Heart left ventricle (tissue), 16 donors: ENCODE data around the gene RMP24. TPM values are rescaled to one million over a fixed set of nuclear protein-coding genes. Genes with fewer than 3 reads are reported as not detected.

Source experiments
- ATAC-seq, 4 donors: fragments of 200-7000 bp; cut with Tn5 transposase; one replicate each; pipeline ENCODE4 v1.9.1; 2020 to 2022; ENCODE audit warnings: moderate library complexity in 4 of 4, mild to moderate bottlenecking in 3 of 4, moderate number of reproducible peaks in 1 of 4
- DNase-seq, 5 donors: peaks; one replicate each; pipeline ENCODE4 v3.0.0-alpha.2; 2020
- H3K27ac ChIP-seq, 12 donors: fragments of 200-600 bp; sonication (generic) in 4 of 12; one replicate each; pipeline versions ENCODE4 v1.5.0 to v1.8.0; 2016 to 2022; ENCODE audit warnings: mild to moderate bottlenecking in 2 of 12
- H3K27me3 ChIP-seq, 9 donors: fragments of 200-600 bp; sonication (generic) in 2 of 9; one replicate each; pipeline versions ENCODE4 v1.5.1 to v1.8.0; 2016 to 2022; ENCODE audit warnings: mild to moderate bottlenecking in 3 of 9
- H3K36me3 ChIP-seq, 9 donors: fragments of 200-600 bp; sonication (generic) in 2 of 9; one replicate each; pipeline versions ENCODE4 v1.5.0 to v1.8.0; 2018 to 2022; ENCODE audit warnings: mild to moderate bottlenecking in 2 of 9
- H3K4me1 ChIP-seq, 12 donors: fragments of 200-600 bp; sonication (generic) in 4 of 12; one replicate each; pipeline versions ENCODE4 v1.5.0 to v1.8.0; 2016 to 2022; ENCODE audit warnings: mild to moderate bottlenecking in 3 of 12
- H3K4me3 ChIP-seq, 12 donors: fragments of 200-600 bp; sonication (generic) in 4 of 12; one replicate each; pipeline versions ENCODE4 v1.5.0 to v1.8.0; 2017 to 2022; ENCODE audit warnings: mild to moderate bottlenecking in 9 of 12, moderate library complexity in 4 of 12
- H3K9me3 ChIP-seq, 12 donors: fragments of 200-600 bp; sonication (generic) in 4 of 12; one replicate each; pipeline versions ENCODE4 v1.5.0 to v1.8.0; 2016 to 2022; ENCODE audit warnings: mild to moderate bottlenecking in 1 of 12
- POLR2A ChIP-seq, 2 donors: fragments of 450-650 bp; IDR thresholded peaks; one replicate each; pipeline ENCODE4 v1.6.1; 2017; ENCODE audit warnings: antibody characterized with exemption in 2 of 2, mild to moderate bottlenecking in 2 of 2, moderate library complexity in 2 of 2
- WGBS, 4 donors: extraction: QIAGEN DNeasy Blood & Tissue Kit in 2 of 4; methylation state at CpG; one replicate each; pipeline versions ENCODE4 v1.1.5 to v1.1.7; 2013 to 2018; 5-methylcytosine and 5-hydroxymethylcytosine counted together
- intact Hi-C, 10 donors: fragments of 100-400 bp; cut with DNase I; formaldehyde crosslinking; loops; one replicate each; pipeline versions ENCODE4 v1.11.1 to v1.14.2; 2022
- microRNA-seq, 4 donors: library from miRNA; unstranded; fragments of <30 nt; microRNA quantifications; one replicate each; pipeline versions ENCODE4 to v1.2.0, GENCODE V29; 2017 to 2020
- polyA plus RNA-seq, 2 donors: library from polyadenylated mRNA; stranded (reverse); fragments of 200-250 nt; gene quantifications; one replicate each; pipeline ENCODE4 v1.2.3, GENCODE V29; 2013
- total RNA-seq, 9 donors: library from RNA; depleted of rRNA in 2 of 9; stranded (reverse); fragments of >200 nt in 2 of 9; fragmentation: NEBNext Ultra II Directional in 3 of 9; extraction: Animal tissue kit (Norgen Biotek cat#: 25700) in 3 of 9; gene quantifications; one replicate each; pipeline versions ENCODE4 v1.1.0 to v1.2.4, GENCODE V29; 2016 to 2023
- TF ChIP-seq, protein P1 (sequence below), 12 donors: fragments of 200-600 bp; sonication (generic) in 4 of 12; IDR thresholded peaks; one replicate each; pipeline versions ENCODE4 v1.5.0 to v1.8.0; 2018 to 2022; ENCODE audit warnings: antibody characterized with exemption in 12 of 12, mild to moderate bottlenecking in 5 of 12
- donor health status: ischemic (EF 13 %, LVEDD 7.1; RV severe dilation, severe dysfunction).
- donor health status: healthy with polysubstance abuse.
- donor health status: DM: no; HTN: yes; CAD: no.
- donor health status: DM: no; HTN: no; CAD: no.
- donor health status: ischemic (EF 25% LVEDD 6.9; RV normal size, moderate dysfunction).
- donor health status: ischemic (EF 25% LVEDD 5.7; RV mildly dilated, moderate dysfunction).
- donor health status: healthy.
- donor health status: DM: yes; HTN: yes; CAD: no.
- donor health status: ischemic (EF 35%, LVEDD 5.7; RV mildly dilated, moderate dysfunction).
- donor health status: nonischemic (EF 11% LVEDD 7.7; RV severe dilation, severe dysfunction).
- donor health status: DM: yes; HTN: yes; CAD: no.
- donor health status: PGD.
- donor health status: ischemic (EF 29% LVEDD 5.4; RV normal size, mild dysfunction).
- donor health status: nonischemic (EF 23%, LVEDD 6.1; RV moderate dilation, normal function).

Gene RMP24

DNA sequence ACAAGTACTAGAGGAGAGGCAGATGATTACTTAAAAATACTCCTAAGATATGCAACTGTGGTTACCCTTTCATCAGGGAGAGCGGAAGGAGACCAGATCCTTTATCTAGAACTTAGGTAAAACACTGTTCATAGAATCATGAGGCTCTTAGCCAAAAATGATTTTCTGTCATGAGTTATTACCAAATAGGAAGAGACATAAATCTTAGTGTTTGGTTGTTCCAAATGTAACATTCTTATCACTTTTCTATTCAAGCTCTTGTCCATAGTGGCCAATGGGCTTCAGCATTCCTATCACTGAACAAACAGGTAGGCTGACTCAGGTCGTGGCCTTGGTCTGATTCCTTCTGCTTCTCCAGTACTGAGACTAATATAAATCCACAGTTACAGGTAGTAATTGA, 56.4 kb downstream of the RMP24 start:
- H3K27me3 ChIP-seq = no peaks in the 10 kb centered on the region
- H3K4me1 ChIP-seq = peaks cover 0 to 16% (median 4%) of the 10 kb centered on the region in 12 donors
- intact Hi-C loops = loop anchor here in 2 of 10 donors (10.0 kb wide), 2 partner anchors 86 to 96 kb away; partner anchors contain the start of genes ELP2 (in 1 of the 2) and SLC39A6 (in 1 of the 2)
- no peak overlapping the region for H3K27ac ChIP-seq
- no peak for TF ChIP-seq POLR2A (IDR thresholded peaks at IDR 0.05)
- TF ChIP-seq, protein P1, sequence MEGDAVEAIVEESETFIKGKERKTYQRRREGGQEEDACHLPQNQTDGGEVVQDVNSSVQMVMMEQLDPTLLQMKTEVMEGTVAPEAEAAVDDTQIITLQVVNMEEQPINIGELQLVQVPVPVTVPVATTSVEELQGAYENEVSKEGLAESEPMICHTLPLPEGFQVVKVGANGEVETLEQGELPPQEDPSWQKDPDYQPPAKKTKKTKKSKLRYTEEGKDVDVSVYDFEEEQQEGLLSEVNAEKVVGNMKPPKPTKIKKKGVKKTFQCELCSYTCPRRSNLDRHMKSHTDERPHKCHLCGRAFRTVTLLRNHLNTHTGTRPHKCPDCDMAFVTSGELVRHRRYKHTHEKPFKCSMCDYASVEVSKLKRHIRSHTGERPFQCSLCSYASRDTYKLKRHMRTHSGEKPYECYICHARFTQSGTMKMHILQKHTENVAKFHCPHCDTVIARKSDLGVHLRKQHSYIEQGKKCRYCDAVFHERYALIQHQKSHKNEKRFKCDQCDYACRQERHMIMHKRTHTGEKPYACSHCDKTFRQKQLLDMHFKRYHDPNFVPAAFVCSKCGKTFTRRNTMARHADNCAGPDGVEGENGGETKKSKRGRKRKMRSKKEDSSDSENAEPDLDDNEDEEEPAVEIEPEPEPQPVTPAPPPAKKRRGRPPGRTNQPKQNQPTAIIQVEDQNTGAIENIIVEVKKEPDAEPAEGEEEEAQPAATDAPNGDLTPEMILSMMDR (IDR thresholded peaks at IDR 0.05) = no peak
- H3K36me3 ChIP-seq = peaks cover 0 to 72% (median 60%) of the 10 kb centered on the region in 9 donors
- H3K4me3 ChIP-seq = no peak overlapping the region
- no peaks in the 10 kb centered on the region for H3K9me3 ChIP-seq
- DNase-seq (no peak), ATAC-seq (no peak)
- 88 to 94% (median 91%) methylated on average over 2 of the region's 2 CpGs for WGBS, 4 donors

Small RNA genes within 50 kb of the gene (microRNA-seq; reads per million reads assigned to microRNA genes)
- gene MIR3929 = 0 reads per million in 4 donors

Other genes starting within 250 kb of the RMP24 start
- 10 to 100 TPM; 38.5 to 59.8 (median 45.3) TPM for gene RPRD1A, start 94.9 kb downstream of the RMP24 start, total RNA-seq
- gene RPRD1A, start 94.9 kb downstream of the RMP24 start, polyA plus RNA-seq = 10 to 100 TPM; 22.6 to 49.6 TPM
- 10 to 100 TPM; 11.1 to 22.3 (median 15.2) TPM for gene SLC39A6, start 156.7 kb downstream of the RMP24 start, total RNA-seq
- gene SLC39A6, start 156.7 kb downstream of the RMP24 start, polyA plus RNA-seq = 10 to 100 TPM in 1 of 2 donors, 1 to 10 TPM in 1; 2.4 to 28.8 TPM
- gene ELP2, start 157.2 kb downstream of the RMP24 start, total RNA-seq = 10 to 100 TPM; 26.2 to 60.7 (median 46.8) TPM
- gene ELP2, start 157.2 kb downstream of the RMP24 start, polyA plus RNA-seq = 10 to 100 TPM; 32.6 to 39.8 TPM
- gene MOCOS, start 214.8 kb downstream of the RMP24 start, total RNA-seq = 1 to 10 TPM in 1 of 9 donors, under 1 TPM in 8; 0.07 to 1.0 (median 0.25) TPM
- gene MOCOS, start 214.8 kb downstream of the RMP24 start, polyA plus RNA-seq = under 1 TPM; 0.27 to 0.37 TPM